ENCODE data around the gene SRP19. TPM values are rescaled to one million over a fixed set of nuclear protein-coding genes. Genes with fewer than 3 reads are reported as not detected.

The SRP19 gene
- total RNA-seq, 1 donor from 2014 or later, result 54.8 TPM

DNA sequence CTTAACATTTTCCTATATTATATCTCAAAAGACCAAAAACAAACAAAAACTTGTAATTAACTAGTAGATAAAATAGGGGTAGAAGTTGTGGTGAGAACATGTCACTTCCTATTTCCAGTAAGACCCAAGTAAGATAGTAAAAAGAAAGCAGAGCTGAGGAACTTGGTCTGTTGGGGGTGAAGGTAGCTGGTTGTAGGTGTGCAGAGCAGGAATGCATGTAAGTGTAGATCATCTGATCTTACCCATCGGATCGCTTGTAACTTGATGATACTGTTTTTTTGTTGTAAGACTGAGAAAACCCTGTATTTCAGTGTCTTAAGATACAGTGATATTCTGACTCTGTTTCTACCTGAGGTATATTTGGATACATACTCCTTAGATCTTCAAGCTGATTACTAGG, 5.7 kb downstream of the SRP19 start:
- TF ChIP-seq, protein P1, sequence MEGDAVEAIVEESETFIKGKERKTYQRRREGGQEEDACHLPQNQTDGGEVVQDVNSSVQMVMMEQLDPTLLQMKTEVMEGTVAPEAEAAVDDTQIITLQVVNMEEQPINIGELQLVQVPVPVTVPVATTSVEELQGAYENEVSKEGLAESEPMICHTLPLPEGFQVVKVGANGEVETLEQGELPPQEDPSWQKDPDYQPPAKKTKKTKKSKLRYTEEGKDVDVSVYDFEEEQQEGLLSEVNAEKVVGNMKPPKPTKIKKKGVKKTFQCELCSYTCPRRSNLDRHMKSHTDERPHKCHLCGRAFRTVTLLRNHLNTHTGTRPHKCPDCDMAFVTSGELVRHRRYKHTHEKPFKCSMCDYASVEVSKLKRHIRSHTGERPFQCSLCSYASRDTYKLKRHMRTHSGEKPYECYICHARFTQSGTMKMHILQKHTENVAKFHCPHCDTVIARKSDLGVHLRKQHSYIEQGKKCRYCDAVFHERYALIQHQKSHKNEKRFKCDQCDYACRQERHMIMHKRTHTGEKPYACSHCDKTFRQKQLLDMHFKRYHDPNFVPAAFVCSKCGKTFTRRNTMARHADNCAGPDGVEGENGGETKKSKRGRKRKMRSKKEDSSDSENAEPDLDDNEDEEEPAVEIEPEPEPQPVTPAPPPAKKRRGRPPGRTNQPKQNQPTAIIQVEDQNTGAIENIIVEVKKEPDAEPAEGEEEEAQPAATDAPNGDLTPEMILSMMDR (IDR thresholded peaks at IDR 0.05; ENCODE audit: partially characterized antibody, unreplicated experiment), result no peak
- DNase-seq, result no peak
- no peak overlapping the region for H3K4me3 Mint-ChIP-seq (ENCODE audit: unreplicated experiment)
- H3K36me3 Mint-ChIP-seq (ENCODE audit: unreplicated experiment), result no peaks in the 10 kb centered on the region
- peaks cover 9% of the 10 kb centered on the region for H3K4me1 Mint-ChIP-seq (ENCODE audit: low read depth, unreplicated experiment)
- no peaks in the 10 kb centered on the region for H3K27me3 Mint-ChIP-seq (ENCODE audit: unreplicated experiment)
- no peaks in the 10 kb centered on the region for H3K9me3 Mint-ChIP-seq (ENCODE audit: unreplicated experiment)
- no peak overlapping the region for H3K27ac Mint-ChIP-seq (ENCODE audit: unreplicated experiment)

DNA sequence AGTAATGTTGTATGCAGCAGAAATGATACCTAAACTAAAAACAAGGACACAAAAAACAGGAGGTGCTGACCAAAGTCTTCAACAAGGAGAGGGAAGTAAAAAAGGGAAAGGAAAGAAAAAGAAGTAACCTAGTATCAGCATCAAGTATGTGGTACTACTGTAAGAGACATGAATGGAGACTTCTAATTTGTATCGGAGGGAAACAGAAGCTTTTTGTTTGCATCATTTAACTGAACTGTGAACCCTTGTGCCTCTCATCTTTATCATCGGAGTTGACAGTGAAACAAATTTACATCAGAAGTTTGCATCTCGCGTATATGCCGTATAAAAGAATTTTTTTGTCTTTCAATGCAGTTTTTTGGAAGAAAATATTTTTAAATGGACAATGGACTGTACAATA, 6.3 kb downstream of the SRP19 start:
- H3K36me3 Mint-ChIP-seq (ENCODE audit: unreplicated experiment), result no peaks in the 10 kb centered on the region
- H3K9me3 Mint-ChIP-seq (ENCODE audit: unreplicated experiment), result no peaks in the 10 kb centered on the region

DNA sequence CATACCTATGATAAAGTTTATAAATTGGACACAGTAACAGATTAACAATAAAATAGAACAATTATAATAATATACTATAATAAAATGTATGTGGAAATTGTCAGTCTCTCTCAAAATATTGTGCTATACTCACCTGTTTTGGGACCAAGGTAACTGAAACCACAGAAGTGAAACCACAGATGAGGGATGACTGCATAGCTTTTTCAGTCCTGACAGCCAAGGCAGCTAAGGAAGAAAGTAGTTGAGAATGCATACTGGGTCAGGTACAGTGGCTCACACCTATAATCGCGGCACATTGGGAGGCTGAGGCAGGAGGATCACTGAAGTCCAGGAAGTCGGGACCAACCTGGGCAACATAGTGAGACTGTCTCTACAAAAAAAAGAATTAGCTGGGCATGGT, 8.9 kb downstream of the SRP19 start:
- TF ChIP-seq, protein P1 (IDR thresholded peaks at IDR 0.05; ENCODE audit: partially characterized antibody, unreplicated experiment), result no peak
- no peaks in the 10 kb centered on the region for H3K36me3 Mint-ChIP-seq (ENCODE audit: unreplicated experiment)
- no peaks in the 10 kb centered on the region for H3K9me3 Mint-ChIP-seq (ENCODE audit: unreplicated experiment)
- H3K4me3 Mint-ChIP-seq (ENCODE audit: unreplicated experiment), result no peak overlapping the region
- H3K27ac Mint-ChIP-seq (ENCODE audit: unreplicated experiment), result no peak overlapping the region
- H3K27me3 Mint-ChIP-seq (ENCODE audit: unreplicated experiment), result no peaks in the 10 kb centered on the region
- H3K4me1 Mint-ChIP-seq (ENCODE audit: low read depth, unreplicated experiment), result no peaks in the 10 kb centered on the region
- DNase-seq, result no peak

More for the DNA sequence above, 6.3 kb downstream of the SRP19 start:
- Mint-ChIP-seq H3K4me1 (ENCODE audit: low read depth, unreplicated experiment) (peaks cover 7% of the 10 kb centered on the region), H3K27ac (ENCODE audit: unreplicated experiment) (no peak overlapping the region), H3K27me3 (ENCODE audit: unreplicated experiment) (no peaks in the 10 kb centered on the region), H3K4me3 (ENCODE audit: unreplicated experiment) (no peak overlapping the region)
- DNase-seq, result no peak
- TF ChIP-seq, protein P1 (IDR thresholded peaks at IDR 0.05; ENCODE audit: partially characterized antibody, unreplicated experiment), result no peak

DNA sequence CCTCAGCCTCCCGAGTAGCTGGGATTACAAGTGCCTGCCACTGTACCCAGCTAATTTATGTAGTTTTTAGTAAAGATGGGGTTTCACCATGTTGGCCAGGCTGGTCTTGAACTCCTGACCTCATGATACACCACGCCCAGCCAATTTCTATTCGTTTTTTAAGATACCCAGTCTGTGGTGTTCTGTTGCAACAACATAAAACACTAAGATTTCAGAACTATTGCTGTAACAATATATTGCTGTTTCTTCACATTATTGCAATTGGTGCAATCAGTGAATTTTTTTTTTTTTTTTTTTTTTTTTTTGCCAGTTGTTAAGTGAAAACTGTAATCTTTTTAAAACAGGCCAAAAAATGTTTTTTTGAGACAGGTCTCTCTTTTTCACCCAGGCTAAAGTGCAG, 9.9 kb downstream of the SRP19 start:
- Mint-ChIP-seq H3K36me3 (ENCODE audit: unreplicated experiment) (no peaks in the 10 kb centered on the region), H3K27me3 (ENCODE audit: unreplicated experiment) (no peaks in the 10 kb centered on the region), H3K9me3 (ENCODE audit: unreplicated experiment) (no peaks in the 10 kb centered on the region), H3K4me1 (ENCODE audit: low read depth, unreplicated experiment) (no peaks in the 10 kb centered on the region), H3K27ac (ENCODE audit: unreplicated experiment) (no peak overlapping the region), H3K4me3 (ENCODE audit: unreplicated experiment) (no peak overlapping the region)
- no peak for DNase-seq
- TF ChIP-seq, protein P1 (IDR thresholded peaks at IDR 0.05; ENCODE audit: partially characterized antibody, unreplicated experiment), result no peak

DNA sequence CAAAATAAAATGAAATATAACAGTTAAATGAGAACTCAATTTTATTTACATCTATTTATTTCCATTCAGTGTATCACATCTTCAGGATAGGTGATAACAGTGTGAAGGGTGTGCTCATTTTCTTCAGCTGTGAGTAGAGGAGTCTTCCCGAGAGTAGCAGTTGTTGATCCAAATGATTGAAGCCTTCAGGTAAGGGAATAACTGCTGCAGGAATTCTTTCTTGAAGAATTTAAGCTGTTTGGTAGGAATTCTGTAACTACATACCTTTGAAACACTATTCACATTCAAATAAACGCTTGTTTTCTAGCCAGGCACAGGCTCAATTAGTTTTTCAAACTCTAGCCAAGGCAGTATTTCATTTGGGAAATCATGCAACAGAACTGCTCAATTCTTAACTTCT, 15.3 kb downstream of the SRP19 start:
- H3K27me3 Mint-ChIP-seq (ENCODE audit: unreplicated experiment), result no peaks in the 10 kb centered on the region
- no peak overlapping the region for H3K27ac Mint-ChIP-seq (ENCODE audit: unreplicated experiment)

More for the DNA sequence above, 15.3 kb downstream of the SRP19 start:
- TF ChIP-seq, protein P1 (IDR thresholded peaks at IDR 0.05; ENCODE audit: partially characterized antibody, unreplicated experiment), result no peak
- H3K9me3 Mint-ChIP-seq (ENCODE audit: unreplicated experiment), result no peaks in the 10 kb centered on the region
- DNase-seq, result no peak
- H3K4me1 Mint-ChIP-seq (ENCODE audit: low read depth, unreplicated experiment), result no peaks in the 10 kb centered on the region
- no peak overlapping the region for H3K4me3 Mint-ChIP-seq (ENCODE audit: unreplicated experiment)
- no peaks in the 10 kb centered on the region for H3K36me3 Mint-ChIP-seq (ENCODE audit: unreplicated experiment)

All from glutamatergic neuron (in vitro differentiated cells).